ENCODE measurements around the gene C17orf113. TPM values are rescaled to one million over a fixed set of nuclear protein-coding genes. Genes with fewer than 3 reads are reported as not detected.

C17orf113 gene
- total RNA-seq, 2 experiments from 2014 or later, result 0.42 to 0.55 TPM

- POLR2A ChIA-PET, result interaction anchor here (1.1 kb wide), 1 partner anchor 33 kb away, joined by 3 read pairs; the partner anchor contains the start of gene DNAJC7
- no peak for TF ChIP-seq CTCF (IDR thresholded peaks at IDR 0.05)
- DNase-seq, result no peak
These were observed 488 bp downstream of the C17orf113 start for GRCh38 chr17:42049834-42050392.

GRCh38 chr17:42047343-42047742, 3.1 kb downstream of the C17orf113 start:
- intact Hi-C loops (cut with DNase I, micrococcal nuclease), result no loop called here
- Histone ChIP-seq H3K4me3 (ENCODE audit: low read length) (no peak overlapping the region), H3K27ac (ENCODE audit: low read depth in 1 of 2, low read length in 2 of 2) (no peak overlapping the region), H3K36me3 (ENCODE audit: insufficient read depth, low read length) (no peaks in the 10 kb centered on the region), H3K9me3 (ENCODE audit: control insufficient read depth in 1 of 2, insufficient read depth in 1 of 2, low read length in 2 of 2) (no peaks in the 10 kb centered on the region), H3K27me3 (ENCODE audit: control insufficient read depth in 1 of 2, insufficient read depth in 2 of 2, low read length in 2 of 2) (peaks cover 0 to 2% of the 10 kb centered on the region in 2 experiments), H3K4me1 (ENCODE audit: insufficient read depth, low read length) (peaks cover 15% of the 10 kb centered on the region)
- peaks cover 17% of the 10 kb centered on the region for H3K4me1 Mint-ChIP-seq (ENCODE audit: low read depth)
- no peak for ATAC-seq (ENCODE audit: poor library complexity)
- no peak for DNase-seq
- TF ChIP-seq CTCF (IDR thresholded peaks at IDR 0.05), result no peak
- no peaks in the 10 kb centered on the region for H3K9me3 Mint-ChIP-seq
- no peak overlapping the region for H3K27ac Mint-ChIP-seq
- no peak overlapping the region for H3K4me3 Mint-ChIP-seq
- H3K27me3 Mint-ChIP-seq, result peaks cover 19% of the 10 kb centered on the region
- ChIA-PET CTCF (no interaction called here), POLR2A (no interaction called here)
- H3K36me3 Mint-ChIP-seq (ENCODE audit: low read depth), result no peaks in the 10 kb centered on the region

More at GRCh38 chr17:42049834-42050392, 488 bp downstream of the C17orf113 start:
- H3K4me3 ChIP-seq (ENCODE audit: low read length), result peak overlapping the region; percentile 54
- Mint-ChIP-seq H3K4me1 (ENCODE audit: low read depth) (peaks cover 17% of the 10 kb centered on the region), H3K36me3 (ENCODE audit: low read depth) (no peaks in the 10 kb centered on the region), H3K27ac (no peak overlapping the region), H3K27me3 (peaks cover 33% of the 10 kb centered on the region), H3K4me3 (peak overlapping the region; percentile 85), H3K9me3 (no peaks in the 10 kb centered on the region)
- CTCF ChIA-PET, result no interaction called here
- no peaks in the 10 kb centered on the region for H3K36me3 ChIP-seq (ENCODE audit: insufficient read depth, low read length)
- intact Hi-C loops (cut with DNase I, micrococcal nuclease), result no loop called here
- H3K4me1 ChIP-seq (ENCODE audit: insufficient read depth, low read length), result peaks cover 15% of the 10 kb centered on the region
- ATAC-seq (ENCODE audit: poor library complexity), result no peak
- H3K27me3 ChIP-seq (ENCODE audit: control insufficient read depth in 1 of 2, insufficient read depth in 2 of 2, low read length in 2 of 2), result peaks cover 4 to 16% of the 10 kb centered on the region in 2 experiments
- no peak overlapping the region for H3K27ac ChIP-seq (ENCODE audit: low read depth in 1 of 2, low read length in 2 of 2)
- no peaks in the 10 kb centered on the region for H3K9me3 ChIP-seq (ENCODE audit: control insufficient read depth in 1 of 2, insufficient read depth in 1 of 2, low read length in 2 of 2)

- TF ChIP-seq CTCF (IDR thresholded peaks at IDR 0.05), result no peak
- no peak overlapping the region for H3K4me3 ChIP-seq (ENCODE audit: low read length)
- Mint-ChIP-seq H3K4me1 (ENCODE audit: low read depth) (peaks cover 12% of the 10 kb centered on the region), H3K4me3 (no peak overlapping the region), H3K27ac (no peak overlapping the region), H3K9me3 (no peaks in the 10 kb centered on the region), H3K36me3 (ENCODE audit: low read depth) (no peaks in the 10 kb centered on the region), H3K27me3 (peaks cover 6% of the 10 kb centered on the region)
- DNase-seq (no peak), ATAC-seq (ENCODE audit: poor library complexity) (no peak)
- CTCF ChIA-PET, result no interaction called here
- peaks cover 8% of the 10 kb centered on the region for H3K4me1 ChIP-seq (ENCODE audit: insufficient read depth, low read length)
- intact Hi-C loops (cut with DNase I, micrococcal nuclease), result no loop called here
- no peaks in the 10 kb centered on the region for H3K36me3 ChIP-seq (ENCODE audit: insufficient read depth, low read length)
- POLR2A ChIA-PET, result no interaction called here
- no peaks in the 10 kb centered on the region for H3K9me3 ChIP-seq (ENCODE audit: control insufficient read depth in 1 of 2, insufficient read depth in 1 of 2, low read length in 2 of 2)
- H3K27me3 ChIP-seq (ENCODE audit: control insufficient read depth in 1 of 2, insufficient read depth in 2 of 2, low read length in 2 of 2), result no peaks in the 10 kb centered on the region
- no peak overlapping the region for H3K27ac ChIP-seq (ENCODE audit: low read depth in 1 of 2, low read length in 2 of 2)
These were observed 4.7 kb downstream of the C17orf113 start for GRCh38 chr17:42045719-42046118.
